Glutamatergic neuron (in vitro differentiated cells): ENCODE data around the gene CIAO2A. TPM values are rescaled to one million over a fixed set of nuclear protein-coding genes. Genes with fewer than 3 reads are reported as not detected.

Source experiments
- DNase-seq: peaks from one replicate; pipeline ENCODE4 v3.0.0; 2022
- H3K27ac Mint-ChIP-seq: one replicate; pipeline ENCODE4 v1.8.0; 2020; ENCODE audit warnings: mild to moderate bottlenecking, mixed read lengths, inconsistent platforms; ENCODE audit not compliant: unreplicated experiment
- H3K27me3 Mint-ChIP-seq: one replicate; pipeline ENCODE4 v1.8.0; 2020; ENCODE audit warnings: mild to moderate bottlenecking, moderate library complexity, mixed read lengths, inconsistent platforms; ENCODE audit not compliant: unreplicated experiment
- H3K36me3 Mint-ChIP-seq: one replicate; pipeline ENCODE4 v1.8.0; 2020; ENCODE audit warnings: mild to moderate bottlenecking, mixed read lengths, inconsistent platforms; ENCODE audit not compliant: unreplicated experiment
- H3K4me1 Mint-ChIP-seq: one replicate; pipeline ENCODE4 v1.8.0; 2020; ENCODE audit warnings: mild to moderate bottlenecking, low read depth, mixed read lengths, inconsistent platforms; ENCODE audit not compliant: unreplicated experiment
- H3K4me3 Mint-ChIP-seq: one replicate; pipeline ENCODE4 v1.8.0; 2020; ENCODE audit warnings: mild to moderate bottlenecking, mixed read lengths, inconsistent platforms; ENCODE audit not compliant: unreplicated experiment
- H3K9me3 Mint-ChIP-seq: one replicate; pipeline ENCODE4 v1.8.0; 2020; ENCODE audit warnings: mild to moderate bottlenecking, moderate library complexity, mixed read lengths, inconsistent platforms; ENCODE audit not compliant: unreplicated experiment
- CTCF ChIP-seq: fragments of 200-600 bp; sonication (generic); IDR thresholded peaks from one replicate; pipeline ENCODE4 v1.5.0; 2021; ENCODE audit not compliant: partially characterized antibody, unreplicated experiment
- total RNA-seq: library from RNA; stranded (reverse); fragmentation: NEBNext Ultra II Directional; extraction: Animal tissue kit (Norgen Biotek cat#: 25700); gene quantifications from one replicate; pipeline ENCODE4 v1.2.1, GENCODE V29; 2021; ENCODE audit not compliant: unreplicated experiment

The CIAO2A gene
- total RNA-seq, 1 donor from 2014 or later: 35.5 TPM

- peak; percentile 75 for TF ChIP-seq CTCF
- peaks cover 4% of the 10 kb centered on the region for H3K9me3 Mint-ChIP-seq
- peak; percentile 69 for DNase-seq
- peak within 1 kb of the TSS; percentile 55 for H3K4me3 Mint-ChIP-seq
- H3K27ac Mint-ChIP-seq: no peak within 1 kb of the TSS
- peaks cover 5% of the 10 kb centered on the region for H3K4me1 Mint-ChIP-seq
- H3K27me3 Mint-ChIP-seq: peaks cover 4% of the 10 kb centered on the region
- H3K36me3 Mint-ChIP-seq: no peaks in the 10 kb centered on the region
Measured at GRCh38 chr15:64046421-64047153, 47.1 kb downstream of the CIAO2A start, which contains the start of gene DAPK2. Gene DAPK2 (minus strand): TSS chr15:64046485. CDS start chr15:64040261, 6,224 bp downstream.

- Mint-ChIP-seq H3K9me3 (peaks cover 4% of the 10 kb centered on the region), H3K4me3 (peak overlapping the region; percentile 52), H3K4me1 (peaks cover 5% of the 10 kb centered on the region), H3K27me3 (peaks cover 4% of the 10 kb centered on the region), H3K36me3 (no peaks in the 10 kb centered on the region), H3K27ac (no peak overlapping the region)
- peak; percentile 27 for DNase-seq
- TF ChIP-seq CTCF: no peak
Measured at GRCh38 chr15:64045774-64046420, 47.7 kb downstream of the CIAO2A start.

GRCh38 chr15:64045101-64045435 is 48.6 kb downstream of the CIAO2A start:
- H3K36me3 Mint-ChIP-seq: no peaks in the 10 kb centered on the region
- peaks cover 2% of the 10 kb centered on the region for H3K4me1 Mint-ChIP-seq
- no peak overlapping the region for H3K4me3 Mint-ChIP-seq
- DNase-seq: no peak
- peaks cover 4% of the 10 kb centered on the region for H3K27me3 Mint-ChIP-seq
- no peak overlapping the region for H3K27ac Mint-ChIP-seq
- H3K9me3 Mint-ChIP-seq: peaks cover 2% of the 10 kb centered on the region
- no peak for TF ChIP-seq CTCF

GRCh38 chr15:64044300-64045100 is 49.1 kb downstream of the CIAO2A start:
- Mint-ChIP-seq H3K9me3 (peaks cover 2% of the 10 kb centered on the region), H3K27me3 (peaks cover 4% of the 10 kb centered on the region), H3K4me3 (no peak overlapping the region), H3K27ac (no peak overlapping the region), H3K36me3 (no peaks in the 10 kb centered on the region), H3K4me1 (peaks cover 2% of the 10 kb centered on the region)
- DNase-seq: no peak
- TF ChIP-seq CTCF: no peak
